Cardiac fibroblast (primary cell): ENCODE data around the gene ABI2.

Experiments
- DNase-seq, 2 donors: peaks; one replicate each; pipeline versions ENCODE4 v3.0.0 to v3.0.0-alpha.2; 2010; ENCODE audit warnings: low read depth in 2 of 2
- H3K4me3 ChIP-seq, 2 donors: replicated peaks in 1 of 2; 1 replicate in 1 of 2; 2 replicates in 1 of 2; pipeline ENCODE4 v1.5.1; 2011; ENCODE audit warnings: low read depth in 2 of 2, low read length in 2 of 2, mild to moderate bottlenecking in 2 of 2, moderate library complexity in 1 of 2
- TF ChIP-seq, protein P1 (sequence below): IDR thresholded peaks from one replicate; pipeline ENCODE4 v1.5.1; 2011; ENCODE audit warnings: low read depth, mild to moderate bottlenecking, low read length, inconsistent platforms

The ABI2 gene

DNA sequence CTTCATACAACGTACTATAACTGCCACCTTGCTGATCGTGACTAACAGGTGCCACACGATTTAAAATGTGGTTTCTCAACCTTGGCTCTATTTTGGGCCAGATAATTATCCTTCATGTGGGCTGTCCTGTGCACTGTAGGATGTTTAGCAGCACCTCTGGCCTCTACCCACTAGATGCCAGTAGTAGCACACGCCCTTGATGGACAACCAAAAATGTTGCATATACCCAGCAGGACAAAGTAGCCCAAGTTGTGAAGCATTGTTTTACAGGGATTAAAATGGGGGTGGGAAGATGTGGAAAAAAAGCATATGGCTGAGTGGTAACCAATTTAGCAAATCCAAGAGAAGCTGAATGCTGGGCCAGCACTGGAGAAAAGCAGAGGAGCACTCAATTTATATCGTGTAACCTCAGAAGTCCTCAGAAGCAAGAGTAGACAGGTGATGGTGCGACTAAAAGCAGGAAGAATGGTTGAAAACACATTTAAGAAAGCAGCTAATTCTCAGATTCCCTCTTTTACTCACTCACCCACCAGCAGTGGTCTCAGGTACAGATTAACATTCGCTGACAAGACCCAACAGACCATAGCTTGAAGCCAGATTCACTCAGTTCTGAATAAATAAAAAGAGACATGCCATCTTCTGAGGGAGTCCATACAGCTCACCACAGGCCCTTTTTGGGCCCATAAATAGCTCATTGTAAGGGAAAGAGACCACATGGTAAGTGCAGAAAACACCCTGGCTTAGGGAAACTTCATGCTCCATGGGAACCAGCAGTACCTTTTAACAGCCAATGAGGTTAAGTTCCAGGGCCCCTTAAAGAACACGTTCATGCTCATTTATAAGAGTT is 156.3 kb downstream of the ABI2 start:
- TF ChIP-seq, protein P1, sequence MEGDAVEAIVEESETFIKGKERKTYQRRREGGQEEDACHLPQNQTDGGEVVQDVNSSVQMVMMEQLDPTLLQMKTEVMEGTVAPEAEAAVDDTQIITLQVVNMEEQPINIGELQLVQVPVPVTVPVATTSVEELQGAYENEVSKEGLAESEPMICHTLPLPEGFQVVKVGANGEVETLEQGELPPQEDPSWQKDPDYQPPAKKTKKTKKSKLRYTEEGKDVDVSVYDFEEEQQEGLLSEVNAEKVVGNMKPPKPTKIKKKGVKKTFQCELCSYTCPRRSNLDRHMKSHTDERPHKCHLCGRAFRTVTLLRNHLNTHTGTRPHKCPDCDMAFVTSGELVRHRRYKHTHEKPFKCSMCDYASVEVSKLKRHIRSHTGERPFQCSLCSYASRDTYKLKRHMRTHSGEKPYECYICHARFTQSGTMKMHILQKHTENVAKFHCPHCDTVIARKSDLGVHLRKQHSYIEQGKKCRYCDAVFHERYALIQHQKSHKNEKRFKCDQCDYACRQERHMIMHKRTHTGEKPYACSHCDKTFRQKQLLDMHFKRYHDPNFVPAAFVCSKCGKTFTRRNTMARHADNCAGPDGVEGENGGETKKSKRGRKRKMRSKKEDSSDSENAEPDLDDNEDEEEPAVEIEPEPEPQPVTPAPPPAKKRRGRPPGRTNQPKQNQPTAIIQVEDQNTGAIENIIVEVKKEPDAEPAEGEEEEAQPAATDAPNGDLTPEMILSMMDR, result peak; percentile 63
- no peak overlapping the region for H3K4me3 ChIP-seq
- peak; percentile 45 to 60 for DNase-seq

DNA sequence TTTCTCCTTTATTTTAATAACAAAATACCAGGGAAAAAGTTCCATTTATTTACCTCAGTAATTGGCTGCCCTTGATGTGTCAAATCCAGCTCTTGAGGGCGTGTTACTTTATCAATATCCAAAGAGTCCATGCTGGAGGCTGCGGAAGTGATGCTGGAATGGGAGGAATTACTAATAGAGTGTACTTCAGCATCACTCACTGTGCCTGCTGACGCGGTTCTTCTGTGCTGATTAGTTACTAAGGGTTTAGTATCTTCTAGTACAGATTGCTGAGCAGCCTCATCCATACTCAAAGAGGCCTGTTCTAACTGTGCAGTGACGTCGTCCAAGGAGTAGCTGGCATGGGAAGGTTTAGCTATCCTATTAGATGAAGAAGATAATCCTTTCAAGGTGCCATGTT is 161.3 kb downstream of the ABI2 start:
- no peak for DNase-seq
- TF ChIP-seq, protein P1, result no peak

DNA sequence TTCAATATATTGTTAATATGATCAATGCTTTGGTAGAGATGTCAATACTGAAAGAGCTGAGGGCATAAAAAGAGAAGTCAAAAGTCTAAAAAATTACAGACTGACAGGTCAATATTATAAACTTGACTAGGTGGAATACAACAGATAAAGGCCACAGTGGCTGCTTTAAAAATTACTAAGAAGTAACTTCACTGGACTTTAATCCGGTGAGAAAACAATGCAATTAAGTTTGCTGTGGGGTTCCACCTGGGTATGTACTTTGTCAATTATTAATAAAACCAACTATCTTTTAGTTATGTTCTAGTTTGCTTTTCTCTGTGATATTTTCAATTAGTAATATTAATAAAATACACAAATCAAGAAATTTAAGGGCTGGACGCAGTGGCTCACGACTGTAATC is 162.2 kb downstream of the ABI2 start:
- H3K4me3 ChIP-seq, result no peak overlapping the region
- no peak for DNase-seq
- TF ChIP-seq, protein P1, result no peak

More for the DNA sequence above, 161.3 kb downstream of the ABI2 start:
- no peak overlapping the region for H3K4me3 ChIP-seq

DNA sequence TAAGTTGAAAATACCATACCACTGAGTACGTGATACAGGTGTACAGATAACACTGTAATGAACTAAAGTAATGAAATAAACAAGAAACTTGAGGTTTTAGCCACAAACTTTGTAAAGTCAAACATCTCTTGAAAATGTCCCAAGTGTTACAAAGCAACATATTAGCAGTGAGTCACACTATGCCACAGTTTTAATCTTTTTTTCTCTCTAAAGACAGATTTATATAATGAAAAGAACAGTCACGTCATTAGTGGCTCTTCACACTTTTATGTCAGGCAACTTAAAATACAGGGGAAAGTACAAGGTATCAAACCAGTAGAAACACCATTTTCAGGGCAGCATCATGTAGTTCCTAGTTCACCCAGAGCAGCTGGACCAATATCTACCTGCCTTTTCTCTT is 164.8 kb downstream of the ABI2 start:
- TF ChIP-seq, protein P1, result no peak
- DNase-seq, result peak in 1 of 2 donors; percentile 30
- H3K4me3 ChIP-seq, result no peak overlapping the region
